ENCODE results near the gene KCNMB1. TPM values are rescaled to one million over a fixed set of nuclear protein-coding genes. Genes with fewer than 3 reads are reported as not detected.

Gene KCNMB1
- total and polyA plus RNA-seq, 10 of the 15 experiments (the other 5 are each of a cell fraction or from before 2014, with no cell fraction given), result 1.2 to 3.6 (median 2.6) TPM

DNA sequence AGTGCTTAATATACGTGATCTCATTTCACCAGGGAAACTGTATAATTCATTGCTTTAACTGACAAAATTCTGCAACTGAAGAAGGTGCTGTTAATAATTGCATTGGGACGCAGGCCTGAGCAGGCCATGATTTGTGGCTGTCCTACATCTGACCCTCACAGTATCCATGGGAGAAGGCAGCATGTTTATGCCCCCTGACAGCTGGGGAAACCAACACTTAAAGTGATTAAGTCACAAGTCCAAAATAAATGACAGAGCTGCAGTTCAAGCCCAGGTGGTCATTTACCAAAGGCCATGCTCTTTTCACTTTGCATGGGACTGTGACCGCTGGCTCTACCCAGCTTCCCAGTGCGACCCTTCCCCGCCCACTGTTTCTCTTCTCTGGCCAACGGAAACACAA is 30.5 kb upstream of the KCNMB1 start:
- DNase-seq (ENCODE audit: low read depth, low spot score) (no peak), FAIRE-seq (no peak), ATAC-seq (no peak)
- SMC1A ChIA-PET (ENCODE audit: uncharacterized antibody, unreplicated experiment), result interaction anchor here (0.7 to 3.8 kb wide), 13 partner anchors 25 to 197 kb away, joined by 3 to 15 read pairs (median 4); no protein-coding TSS in a partner anchor
- RAD21 ChIA-PET (ENCODE audit: unreplicated experiment), result interaction anchor here (1.1 to 5.4 kb wide), 8 partner anchors 14 to 196 kb away, joined by 3 to 32 read pairs (median 4); no protein-coding TSS in a partner anchor
- H3K4me1 ChIP-seq (ENCODE audit: control insufficient read depth, insufficient read depth, low read length), result no peaks in the 10 kb centered on the region
- no peak overlapping the region for H2AFZ ChIP-seq (ENCODE audit: control insufficient read depth, low read depth, low read length)
- CTCF ChIA-PET, result interaction anchor here (0.7 to 9.0 kb wide), 15 partner anchors 8 to 326 kb away, joined by 3 to 180 read pairs (median 5); no protein-coding TSS in a partner anchor
- no peaks in the 10 kb centered on the region for H4K20me1 ChIP-seq (ENCODE audit: control insufficient read depth, insufficient read depth)
- BruUV-seq (replicated peaks), result no TSS peak
- 16% methylated on average over 6 of the region's 6 CpGs for WGBS (ENCODE audit: insufficient coverage, insufficient replicate concordance, low lambda C conversion rate, missing lambda C conversion rate)
- no peaks in the 10 kb centered on the region for H3K36me3 ChIP-seq (ENCODE audit: control insufficient read depth in 2 of 2, insufficient read depth in 2 of 2, low read length in 1 of 2)
- H3K4me2 ChIP-seq (ENCODE audit: control insufficient read depth, insufficient read depth), result no peak overlapping the region
- no peak overlapping the region for H3K4me3 ChIP-seq
- H3K79me2 ChIP-seq (ENCODE audit: control insufficient read depth, insufficient read depth, low read length), result no peaks in the 10 kb centered on the region
- H3K27me3 ChIP-seq (replicated peaks in 1 of 2; ENCODE audit: control insufficient read depth in 2 of 2, insufficient read depth in 2 of 2, low read length in 1 of 2), result no peaks in the 10 kb centered on the region; a peak in 1 of 4 replicates
- H3K9me3 ChIP-seq (replicated peaks; ENCODE audit: control insufficient read depth, insufficient read depth, low read length), result no peaks in the 10 kb centered on the region
- TF ChIP-seq WRNIP1 (IDR thresholded peaks at IDR 0.05; ENCODE audit: borderline replicate concordance, low read depth, low read length) (no peak), TCF7 (IDR thresholded peaks at IDR 0.05; ENCODE audit: borderline replicate concordance) (no peak), ESRRA (IDR thresholded peaks at IDR 0.05; ENCODE audit: low read length) (no peak), SUZ12 (IDR thresholded peaks at IDR 0.05; ENCODE audit: unreplicated experiment) (no peak), HDAC6 (IDR thresholded peaks at IDR 0.05; ENCODE audit: unreplicated experiment) (no peak), BRCA1 (IDR thresholded peaks at IDR 0.05; ENCODE audit: low read depth, low read length) (no peak), KAT2A (conservative IDR thresholded peaks at IDR 0.05; ENCODE audit: control insufficient read depth, low read depth, low read length) (no peak), YBX1 (IDR thresholded peaks at IDR 0.05) (no peak), RUNX3 (IDR thresholded peaks at IDR 0.05; ENCODE audit: low read length) (no peak), IKZF2 (IDR thresholded peaks at IDR 0.05) (no peak), JUNB (IDR thresholded peaks at IDR 0.05) (no peak), BMI1 (IDR thresholded peaks at IDR 0.05; ENCODE audit: borderline replicate concordance) (no peak), TAF1 (IDR thresholded peaks at IDR 0.05; ENCODE audit: borderline replicate concordance, low read depth, low read length) (no peak), MTA3 (IDR thresholded peaks at IDR 0.05; ENCODE audit: borderline replicate concordance, low read length) (no peak), TCF12 (IDR thresholded peaks at IDR 0.05; ENCODE audit: low read depth, low read length) (no peak), ZNF24 (IDR thresholded peaks at IDR 0.05) (no peak)
- TF ChIP-seq, protein P1, sequence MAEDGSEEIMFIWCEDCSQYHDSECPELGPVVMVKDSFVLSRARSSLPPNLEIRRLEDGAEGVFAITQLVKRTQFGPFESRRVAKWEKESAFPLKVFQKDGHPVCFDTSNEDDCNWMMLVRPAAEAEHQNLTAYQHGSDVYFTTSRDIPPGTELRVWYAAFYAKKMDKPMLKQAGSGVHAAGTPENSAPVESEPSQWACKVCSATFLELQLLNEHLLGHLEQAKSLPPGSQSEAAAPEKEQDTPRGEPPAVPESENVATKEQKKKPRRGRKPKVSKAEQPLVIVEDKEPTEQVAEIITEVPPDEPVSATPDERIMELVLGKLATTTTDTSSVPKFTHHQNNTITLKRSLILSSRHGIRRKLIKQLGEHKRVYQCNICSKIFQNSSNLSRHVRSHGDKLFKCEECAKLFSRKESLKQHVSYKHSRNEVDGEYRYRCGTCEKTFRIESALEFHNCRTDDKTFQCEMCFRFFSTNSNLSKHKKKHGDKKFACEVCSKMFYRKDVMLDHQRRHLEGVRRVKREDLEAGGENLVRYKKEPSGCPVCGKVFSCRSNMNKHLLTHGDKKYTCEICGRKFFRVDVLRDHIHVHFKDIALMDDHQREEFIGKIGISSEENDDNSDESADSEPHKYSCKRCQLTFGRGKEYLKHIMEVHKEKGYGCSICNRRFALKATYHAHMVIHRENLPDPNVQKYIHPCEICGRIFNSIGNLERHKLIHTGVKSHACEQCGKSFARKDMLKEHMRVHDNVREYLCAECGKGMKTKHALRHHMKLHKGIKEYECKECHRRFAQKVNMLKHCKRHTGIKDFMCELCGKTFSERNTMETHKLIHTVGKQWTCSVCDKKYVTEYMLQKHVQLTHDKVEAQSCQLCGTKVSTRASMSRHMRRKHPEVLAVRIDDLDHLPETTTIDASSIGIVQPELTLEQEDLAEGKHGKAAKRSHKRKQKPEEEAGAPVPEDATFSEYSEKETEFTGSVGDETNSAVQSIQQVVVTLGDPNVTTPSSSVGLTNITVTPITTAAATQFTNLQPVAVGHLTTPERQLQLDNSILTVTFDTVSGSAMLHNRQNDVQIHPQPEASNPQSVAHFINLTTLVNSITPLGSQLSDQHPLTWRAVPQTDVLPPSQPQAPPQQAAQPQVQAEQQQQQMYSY (CRISPR knock-in tag; IDR thresholded peaks at IDR 0.05), result no peak
- intact Hi-C loops (cut with micrococcal nuclease; ENCODE audit: unreplicated experiment), result loop anchor here (1.0 to 2.0 kb wide), 3 partner anchors 81 to 319 kb away; no protein-coding TSS in a partner anchor
- no peak overlapping the region for H3K27ac ChIP-seq (ENCODE audit: control insufficient read depth, insufficient read depth)
- in situ Hi-C loops (cut with MboI), result loop anchor here (5.0 kb wide), 1 partner anchor 192 kb away; no protein-coding TSS in a partner anchor
- POLR2A ChIA-PET, result no interaction called here
- no peak overlapping the region for H3K9ac ChIP-seq (ENCODE audit: control insufficient read depth, insufficient read depth, low read length)
